HEK293 (cell line): ENCODE results near the gene DDX46.

ENCODE experiments used
- CTCF ChIA-PET: fragments of 350-600 bp; formaldehyde crosslinking; extraction: SDS; loops from one replicate; lab custom pipeline; 2021; ENCODE audit warnings: antibody characterized with exemption; lab: Yijun Ruan, JAX
- POLR2A ChIA-PET: fragments of 300-600 bp; formaldehyde crosslinking; extraction: SDS; loops from one replicate; lab custom pipeline; 2020; ENCODE audit warnings: antibody characterized with exemption, inconsistent platforms; lab: Yijun Ruan, JAX
- H3K27ac ChIP-seq: fragments of 200-500 bp; sonication (Bioruptor generic); 2 replicates; pipeline ENCODE4 v1.5.1; 2014; ENCODE audit warnings: low read depth, low read length, control low read depth, inconsistent platforms; ENCODE audit errors: extremely low read depth
- H3K36me3 ChIP-seq, 2 experiments: fragments of 200-500 bp in 1 of 2; sonication (Bioruptor generic) in 1 of 2; 1 replicate in 1 of 2; 2 replicates in 1 of 2; pipeline ENCODE4 v1.5.1; 2014 to 2017; ENCODE audit warnings: inconsistent platforms in 2 of 2, low read length in 2 of 2; ENCODE audit not compliant: control insufficient read depth in 2 of 2, insufficient read depth in 1 of 2
- H3K4me1 ChIP-seq: fragments of 200-500 bp; sonication (Bioruptor generic); 2 replicates; pipeline ENCODE4 v1.5.1; 2014; ENCODE audit warnings: mild to moderate bottlenecking, low read length, inconsistent platforms; ENCODE audit not compliant: control insufficient read depth, insufficient read depth
- H3K4me3 ChIP-seq: 2 replicates; pipeline ENCODE4 v1.5.1; 2011; ENCODE audit warnings: low read depth, mild to moderate bottlenecking, control low read depth, low read length, moderate library complexity
- H3K9me3 ChIP-seq: fragments of 200-500 bp; sonication (Bioruptor generic); 2 replicates; pipeline ENCODE4 v1.5.1; 2014; ENCODE audit warnings: low read depth, low read length, inconsistent platforms; ENCODE audit not compliant: control insufficient read depth, insufficient read depth
- SALL2 ChIP-seq: fragments of 450-650 bp; formaldehyde crosslinking; IDR thresholded peaks from 2 replicates; pipeline ENCODE4 v1.5.0; 2017; ENCODE audit warnings: missing biosample characterization, mild to moderate bottlenecking, missing genetic modification characterization, borderline replicate concordance
- SP2 ChIP-seq: fragments of 450-650 bp; formaldehyde crosslinking; IDR thresholded peaks from 2 replicates; pipeline ENCODE4 v1.5.1; 2016; ENCODE audit warnings: missing biosample characterization, missing genetic modification characterization
- WT1 ChIP-seq: fragments of 450-650 bp; formaldehyde crosslinking; IDR thresholded peaks from 2 replicates; pipeline ENCODE4 v1.5.1; 2016; ENCODE audit warnings: missing biosample characterization, missing genetic modification characterization
- ZBTB1 ChIP-seq: fragments of 450-650 bp; formaldehyde crosslinking; IDR thresholded peaks from 2 replicates; pipeline ENCODE4 v1.5.1; 2016; ENCODE audit warnings: missing biosample characterization, missing genetic modification characterization
- ZBTB11 ChIP-seq: fragments of 450-650 bp; formaldehyde crosslinking; conservative IDR thresholded peaks from 2 replicates; pipeline ENCODE4 v1.5.1; 2016; ENCODE audit warnings: low read depth, missing biosample characterization, missing genetic modification characterization
- ZBTB8A ChIP-seq: fragments of 450-650 bp; formaldehyde crosslinking; IDR thresholded peaks from 2 replicates; pipeline ENCODE4 v1.5.1; 2016; ENCODE audit warnings: missing biosample characterization, missing genetic modification characterization
- ZEB2 ChIP-seq: fragments of 450-650 bp; formaldehyde crosslinking; IDR thresholded peaks from 2 replicates; pipeline ENCODE4 v1.5.1; 2016; ENCODE audit warnings: missing biosample characterization, missing genetic modification characterization
- ZIC2 ChIP-seq: fragments of 450-650 bp; formaldehyde crosslinking; IDR thresholded peaks from 2 replicates; pipeline ENCODE4 v1.5.1; 2016; ENCODE audit warnings: missing biosample characterization, missing genetic modification characterization
- ZNF146 ChIP-seq: fragments of 450-650 bp; formaldehyde crosslinking; IDR thresholded peaks from 2 replicates; pipeline ENCODE4 v1.5.1; 2016; ENCODE audit warnings: missing biosample characterization, missing genetic modification characterization
- ZNF175 ChIP-seq: fragments of 450-650 bp; formaldehyde crosslinking; IDR thresholded peaks from 2 replicates; pipeline ENCODE4 v1.5.1; 2016; ENCODE audit warnings: missing biosample characterization, missing genetic modification characterization
- ZNF302 ChIP-seq: fragments of 450-650 bp; formaldehyde crosslinking; IDR thresholded peaks from 2 replicates; pipeline ENCODE4 v1.5.1; 2016; ENCODE audit warnings: missing biosample characterization, missing genetic modification characterization, low read depth
- ZNF404 ChIP-seq: fragments of 450-650 bp; formaldehyde crosslinking; IDR thresholded peaks from 2 replicates; pipeline ENCODE4 v1.5.1; 2017; ENCODE audit warnings: missing biosample characterization, missing genetic modification characterization
- ZNF521 ChIP-seq: fragments of 450-650 bp; formaldehyde crosslinking; IDR thresholded peaks from 2 replicates; pipeline ENCODE4 v1.5.1; 2017; ENCODE audit warnings: missing biosample characterization, mild to moderate bottlenecking, missing genetic modification characterization
- ZNF560 ChIP-seq: fragments of 450-650 bp; formaldehyde crosslinking; IDR thresholded peaks from 2 replicates; pipeline ENCODE4 v1.5.1; 2017; ENCODE audit warnings: missing biosample characterization, missing genetic modification characterization, borderline replicate concordance
- ZNF580 ChIP-seq: fragments of 450-650 bp; formaldehyde crosslinking; IDR thresholded peaks from 2 replicates; pipeline ENCODE4 v1.5.1; 2016; ENCODE audit warnings: missing biosample characterization, missing genetic modification characterization
- ZNF585B ChIP-seq: fragments of 450-650 bp; formaldehyde crosslinking; IDR thresholded peaks from 2 replicates; pipeline ENCODE4 v1.5.1; 2016; ENCODE audit warnings: missing biosample characterization, missing genetic modification characterization
- ZNF624 ChIP-seq: fragments of 450-650 bp; formaldehyde crosslinking; IDR thresholded peaks from 2 replicates; pipeline ENCODE4 v1.5.1; 2017; ENCODE audit warnings: missing biosample characterization, missing genetic modification characterization
- ZNF747 ChIP-seq: fragments of 450-650 bp; formaldehyde crosslinking; IDR thresholded peaks from 2 replicates; pipeline ENCODE4 v1.5.1; 2016; ENCODE audit warnings: missing biosample characterization, missing genetic modification characterization
- ZNF843 ChIP-seq: fragments of 450-650 bp; formaldehyde crosslinking; IDR thresholded peaks from 2 replicates; pipeline ENCODE4 v1.5.1; 2016; ENCODE audit warnings: missing biosample characterization, missing genetic modification characterization
- ZSCAN16 ChIP-seq: fragments of 450-650 bp; formaldehyde crosslinking; IDR thresholded peaks from 2 replicates; pipeline ENCODE4 v1.5.1; 2016; ENCODE audit warnings: missing biosample characterization, missing genetic modification characterization
- ZSCAN30 ChIP-seq: fragments of 450-650 bp; IDR thresholded peaks from 2 replicates; pipeline ENCODE4 v1.5.1; 2018; ENCODE audit warnings: missing biosample characterization, mild to moderate bottlenecking, missing genetic modification characterization, moderate library complexity
- ZXDB ChIP-seq: fragments of 450-650 bp; formaldehyde crosslinking; IDR thresholded peaks from 2 replicates; pipeline ENCODE4 v1.5.1; 2016; ENCODE audit warnings: missing biosample characterization, missing genetic modification characterization
- TF ChIP-seq, protein P1 (sequence below): fragments of 450-650 bp; formaldehyde crosslinking; IDR thresholded peaks from 2 replicates; pipeline ENCODE4 v1.5.1; 2016; ENCODE audit warnings: missing biosample characterization, missing genetic modification characterization

The DDX46 gene

DNA sequence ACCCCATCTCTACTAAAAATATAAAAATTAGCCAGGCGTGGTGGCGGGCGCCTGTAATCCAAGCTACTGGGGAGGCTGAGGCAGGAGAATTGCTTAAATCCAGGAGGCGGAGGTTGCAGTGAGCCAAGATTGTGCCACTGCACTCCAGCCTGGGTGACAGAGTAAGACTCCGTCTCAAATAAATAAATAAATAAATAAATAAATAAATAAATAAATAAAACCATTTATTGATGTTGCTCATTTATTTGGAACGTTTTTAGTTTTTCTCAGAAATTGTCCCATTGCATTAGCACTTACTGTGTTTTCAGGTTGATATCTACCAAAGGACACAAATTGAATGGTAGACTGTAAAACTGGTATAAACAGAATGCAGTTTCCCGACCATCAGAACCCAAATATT is 97.9 kb downstream of the DDX46 start (continued):
- TF ChIP-seq ZNF560 = 0 out of 2 replicates have a peak, but pooled peaks have one; percentile 15
- TF ChIP-seq, all 188 proteins: peak for 11; not testable (repeated sequence) for 177

DNA sequence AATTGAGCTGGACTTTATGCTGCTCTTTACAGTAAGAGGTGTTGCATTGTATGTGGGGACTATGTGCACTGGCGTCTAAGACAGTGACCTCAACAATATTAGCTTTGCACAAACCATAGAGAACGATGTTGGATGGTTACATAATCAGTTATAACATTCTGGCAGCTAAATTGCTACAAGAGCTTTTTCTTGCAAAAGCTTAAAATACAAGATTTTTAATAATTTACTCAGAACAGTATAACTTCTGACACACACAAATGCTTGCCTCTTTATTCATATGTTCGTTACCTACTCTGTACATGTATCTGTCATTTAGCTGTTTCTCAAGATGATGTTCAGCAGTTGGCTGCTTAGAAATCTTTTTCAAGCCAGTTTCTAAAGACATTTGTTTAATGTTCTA is 98.8 kb downstream of the DDX46 start:
- ChIA-PET CTCF (interaction anchor here (0.6 to 0.7 kb wide), 2 partner anchors 9 to 163 kb away, joined by 3 read pairs; no protein-coding TSS in a partner anchor), POLR2A (interaction anchor here (0.5 to 1.1 kb wide), 3 partner anchors 9 to 12 kb away, joined by 3 to 5 read pairs (median 4); partner anchors contain the start of gene C5orf24)
- Histone ChIP-seq H3K4me1 (no peaks in the 10 kb centered on the region), H3K9me3 (no peaks in the 10 kb centered on the region), H3K27ac (no peak overlapping the region), H3K4me3 (no peak overlapping the region), H3K36me3 (peaks cover 64 to 71% of the 10 kb centered on the region in 2 experiments)
- TF ChIP-seq ZSCAN30 (tag by site-specific recombination) (no peak), ZNF580 (no peak), ZNF521 (tag by site-specific recombination) (no peak), ZEB2 (tag by site-specific recombination) (no peak), ZNF175 (tag by site-specific recombination) (no peak), ZIC2 (tag by site-specific recombination) (no peak), ZSCAN16 (tag by site-specific recombination) (no peak), SALL2 (tag by site-specific recombination) (no peak), SP2 (tag by site-specific recombination) (no peak), ZBTB1 (tag by site-specific recombination) (no peak), ZNF585B (tag by site-specific recombination) (no peak), ZXDB (no peak)

DNA sequence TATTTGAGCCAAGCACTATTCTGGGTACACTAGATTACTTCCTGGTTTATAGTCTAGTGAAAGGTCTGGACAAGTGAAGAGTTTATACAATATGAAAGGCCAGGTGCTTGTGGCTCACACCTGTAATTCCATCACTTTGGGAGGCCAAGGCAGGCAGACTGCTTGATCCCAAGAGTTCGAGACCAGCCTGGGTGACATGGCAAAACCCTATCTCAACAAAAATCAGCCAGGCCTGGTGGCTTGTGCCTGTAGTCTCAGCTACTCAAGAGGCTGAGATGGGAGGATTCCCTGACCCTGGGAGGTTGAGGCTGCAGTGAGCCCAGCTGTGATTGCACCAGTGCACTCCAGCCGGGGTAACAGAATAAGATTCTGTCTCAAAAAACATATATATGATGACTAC is 106.1 kb downstream of the DDX46 start:
- ChIA-PET CTCF (interaction anchor here (3.0 kb wide), 1 partner anchor 13 kb away, joined by 12 read pairs; no protein-coding TSS in a partner anchor), POLR2A (interaction anchor here (0.7 to 1.0 kb wide), 2 partner anchors 9 to 40 kb away, joined by 3 read pairs; no protein-coding TSS in a partner anchor)
- no peak overlapping the region for H3K4me3 ChIP-seq
- no peak overlapping the region for H3K27ac ChIP-seq
- no peaks in the 10 kb centered on the region for H3K9me3 ChIP-seq
- TF ChIP-seq WT1 = no peak
- no peak for TF ChIP-seq ZNF624 (tag by site-specific recombination)
- TF ChIP-seq ZNF146 (tag by site-specific recombination) = no peak
- TF ChIP-seq ZNF404 (tag by site-specific recombination) = no peak
- no peak for TF ChIP-seq ZNF747
- TF ChIP-seq ZNF843 = no peak
- TF ChIP-seq ZBTB8A (tag by site-specific recombination) = no peak
- TF ChIP-seq, protein P1, sequence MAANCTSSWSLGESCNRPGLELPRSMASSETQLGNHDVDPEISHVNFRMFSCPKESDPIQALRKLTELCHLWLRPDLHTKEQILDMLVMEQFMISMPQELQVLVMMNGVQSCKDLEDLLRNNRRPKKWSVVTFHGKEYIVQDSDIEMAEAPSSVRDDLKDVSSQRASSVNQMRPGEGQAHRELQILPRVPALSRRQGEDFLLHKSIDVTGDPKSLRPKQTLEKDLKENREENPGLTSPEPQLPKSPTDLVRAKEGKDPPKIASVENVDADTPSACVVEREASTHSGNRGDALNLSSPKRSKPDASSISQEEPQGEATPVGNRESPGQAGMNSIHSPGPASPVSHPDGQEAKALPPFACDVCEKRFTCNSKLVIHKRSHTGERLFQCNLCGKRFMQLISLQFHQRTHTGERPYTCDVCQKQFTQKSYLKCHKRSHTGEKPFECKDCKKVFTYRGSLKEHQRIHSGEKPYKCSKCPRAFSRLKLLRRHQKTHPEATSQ (tag by site-specific recombination) = no peak
- no peak for TF ChIP-seq ZNF302 (tag by site-specific recombination)
- no peak for TF ChIP-seq ZBTB11
- H3K36me3 ChIP-seq = peaks cover 12 to 18% of the 10 kb centered on the region in 2 experiments
- no peaks in the 10 kb centered on the region for H3K4me1 ChIP-seq
